ENCODE results near the gene AXIN2. TPM values are rescaled to one million over a fixed set of nuclear protein-coding genes. Genes with fewer than 3 reads are reported as not detected.

Gene AXIN2
- total and polyA plus RNA-seq, 11 donors, result 5.6 to 24.0 (median 12.9) TPM

DNA sequence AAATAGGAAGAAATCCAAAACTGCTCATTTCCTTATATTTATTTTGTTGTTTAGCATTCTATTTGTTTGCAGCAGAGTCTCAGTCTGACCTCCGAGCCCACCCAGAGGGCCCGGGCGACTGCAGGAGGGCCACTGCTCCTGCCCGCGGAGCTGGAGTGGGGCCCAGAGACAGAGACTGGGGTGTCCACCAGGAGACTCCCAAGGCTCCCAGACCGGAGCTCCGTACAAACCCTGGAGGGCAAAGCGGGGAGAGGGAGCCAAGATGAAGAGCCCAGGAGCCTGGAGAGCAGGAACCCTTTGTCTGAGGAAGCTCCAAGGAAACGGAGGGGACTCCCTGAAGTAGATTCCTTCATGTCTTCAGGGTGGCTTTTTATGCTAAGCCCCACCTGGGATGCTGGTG lies 57.9 kb downstream of the AXIN2 start:
- Histone ChIP-seq H3K36me3 (no peaks in the 10 kb centered on the region), H3K9me3 (peaks cover 0 to 6% (median 0%) of the 10 kb centered on the region in 12 donors), H3K27me3 (no peaks in the 10 kb centered on the region), H3K4me3 (no peak overlapping the region), H3K4me1 (no peaks in the 10 kb centered on the region), H3K27ac (no peak overlapping the region)
- DNase-seq (no peak), ATAC-seq (no peak)
- WGBS, 4 donors, result 86 to 93% (median 91%) methylated on average over 9 of the region's 9 CpGs
- intact Hi-C loops (cut with DNase I), result no loop called here
- TF ChIP-seq, protein P1, sequence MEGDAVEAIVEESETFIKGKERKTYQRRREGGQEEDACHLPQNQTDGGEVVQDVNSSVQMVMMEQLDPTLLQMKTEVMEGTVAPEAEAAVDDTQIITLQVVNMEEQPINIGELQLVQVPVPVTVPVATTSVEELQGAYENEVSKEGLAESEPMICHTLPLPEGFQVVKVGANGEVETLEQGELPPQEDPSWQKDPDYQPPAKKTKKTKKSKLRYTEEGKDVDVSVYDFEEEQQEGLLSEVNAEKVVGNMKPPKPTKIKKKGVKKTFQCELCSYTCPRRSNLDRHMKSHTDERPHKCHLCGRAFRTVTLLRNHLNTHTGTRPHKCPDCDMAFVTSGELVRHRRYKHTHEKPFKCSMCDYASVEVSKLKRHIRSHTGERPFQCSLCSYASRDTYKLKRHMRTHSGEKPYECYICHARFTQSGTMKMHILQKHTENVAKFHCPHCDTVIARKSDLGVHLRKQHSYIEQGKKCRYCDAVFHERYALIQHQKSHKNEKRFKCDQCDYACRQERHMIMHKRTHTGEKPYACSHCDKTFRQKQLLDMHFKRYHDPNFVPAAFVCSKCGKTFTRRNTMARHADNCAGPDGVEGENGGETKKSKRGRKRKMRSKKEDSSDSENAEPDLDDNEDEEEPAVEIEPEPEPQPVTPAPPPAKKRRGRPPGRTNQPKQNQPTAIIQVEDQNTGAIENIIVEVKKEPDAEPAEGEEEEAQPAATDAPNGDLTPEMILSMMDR (IDR thresholded peaks at IDR 0.05), result no peak
- TF ChIP-seq POLR2A (IDR thresholded peaks at IDR 0.05), result no peak

DNA sequence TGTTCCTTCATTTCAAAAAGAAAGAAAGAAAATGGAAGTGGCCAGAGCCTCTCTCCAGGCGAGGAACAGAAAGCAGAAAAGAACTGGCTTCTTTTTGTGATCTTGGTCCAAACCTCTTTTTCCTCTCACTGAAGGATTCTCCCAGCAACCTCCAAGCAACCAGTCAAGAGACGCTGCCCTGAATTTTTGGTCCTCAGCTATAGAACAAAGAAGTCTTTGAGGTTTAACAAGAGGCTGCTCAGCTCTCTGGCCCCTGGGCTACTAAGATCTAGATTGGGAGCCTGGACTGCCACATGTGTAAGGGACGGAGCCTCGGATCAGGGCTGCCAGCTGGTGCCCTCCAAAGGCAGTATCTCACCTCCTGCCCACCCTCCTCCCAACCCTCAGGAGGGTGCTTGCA lies 62.6 kb downstream of the AXIN2 start:
- no peaks in the 10 kb centered on the region for H3K36me3 ChIP-seq
- no peaks in the 10 kb centered on the region for H3K9me3 ChIP-seq
- H3K27ac ChIP-seq, result no peak overlapping the region
- WGBS, 4 donors, result 80 to 82% (median 81%) methylated on average over 4 of the region's 4 CpGs
- no peaks in the 10 kb centered on the region for H3K4me1 ChIP-seq
- H3K27me3 ChIP-seq, result no peaks in the 10 kb centered on the region
- no peak for ATAC-seq
- TF ChIP-seq, protein P1 (IDR thresholded peaks at IDR 0.05), result no peak
- TF ChIP-seq POLR2A (IDR thresholded peaks at IDR 0.05), result no peak
- no peak for DNase-seq
- intact Hi-C loops (cut with DNase I), result no loop called here
- H3K4me3 ChIP-seq, result no peak overlapping the region

DNA sequence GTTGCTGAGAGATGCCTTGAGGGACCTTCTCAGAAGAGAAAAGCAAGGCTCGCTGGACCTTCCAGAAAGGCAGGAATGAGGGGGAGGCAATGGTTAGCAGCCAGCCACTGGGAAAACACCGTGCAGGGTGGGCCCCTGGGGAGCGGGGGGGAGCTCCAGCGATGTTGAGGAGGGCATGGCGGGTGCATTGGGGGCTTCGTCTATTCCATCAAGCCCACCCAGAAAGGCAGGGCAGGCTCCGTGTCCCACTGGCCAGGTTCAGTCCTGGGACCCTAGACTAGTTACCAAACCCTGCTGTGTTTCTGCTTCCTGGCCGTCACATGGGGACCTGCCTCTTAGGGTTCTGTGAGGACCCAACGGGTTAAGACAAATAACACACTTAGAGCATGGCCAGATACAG lies 64.6 kb downstream of the AXIN2 start:
- ATAC-seq, result no peak
- Histone ChIP-seq H3K36me3 (no peaks in the 10 kb centered on the region), H3K27ac (no peak overlapping the region), H3K9me3 (no peaks in the 10 kb centered on the region), H3K4me3 (no peak overlapping the region), H3K4me1 (no peaks in the 10 kb centered on the region), H3K27me3 (no peaks in the 10 kb centered on the region)
- WGBS, 4 donors, result 86 to 90% (median 88%) methylated on average over 7 to 9 of the region's 9 CpGs
- intact Hi-C loops (cut with DNase I), result no loop called here
- TF ChIP-seq POLR2A (IDR thresholded peaks at IDR 0.05), result no peak
- TF ChIP-seq, protein P1 (IDR thresholded peaks at IDR 0.05), result no peak
- DNase-seq, result no peak

DNA sequence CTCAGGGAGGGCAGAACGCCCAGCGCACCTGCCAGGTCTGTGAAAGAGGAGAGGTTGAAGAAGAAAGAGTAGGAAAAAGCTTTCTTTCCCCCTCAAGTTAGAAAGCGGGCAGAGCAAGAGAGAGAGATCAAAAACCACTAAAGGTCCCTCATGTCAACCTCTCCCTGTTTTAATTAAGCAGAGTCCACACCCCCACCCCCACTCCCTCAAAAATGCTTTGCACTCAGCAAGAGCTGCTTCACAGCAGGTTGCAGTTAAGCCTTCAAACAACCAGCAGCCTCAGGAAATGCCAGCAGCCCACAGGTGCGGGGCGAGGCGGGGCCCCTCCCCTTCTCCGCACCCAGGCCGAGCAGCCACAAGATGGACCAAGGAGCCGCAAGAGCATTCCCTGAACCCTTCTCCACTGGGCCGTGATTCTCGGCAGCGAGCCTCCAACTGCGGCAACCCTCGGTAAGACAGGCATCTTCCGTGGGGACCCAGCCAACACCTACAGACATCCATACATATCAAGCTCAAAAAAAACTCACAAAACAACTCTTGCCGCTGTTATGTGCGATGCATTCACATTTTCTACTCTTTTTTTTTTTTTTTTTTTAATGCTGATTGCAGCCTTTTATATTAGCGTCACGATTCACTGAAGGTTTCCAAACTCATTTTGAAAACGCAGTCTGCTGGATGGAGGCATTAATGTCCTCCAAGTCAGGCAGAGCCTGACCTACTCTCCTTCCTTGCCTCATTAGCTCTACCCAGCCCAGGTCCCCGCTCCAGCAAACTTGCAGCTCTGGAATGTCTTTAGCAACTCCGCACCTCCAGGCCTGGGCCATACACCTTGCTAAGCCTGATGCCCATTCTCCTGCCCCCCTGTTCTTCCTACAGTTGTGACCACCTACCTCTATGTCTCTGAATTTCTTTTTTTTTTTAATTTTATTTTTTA lies 66.1 kb downstream of the AXIN2 start:
- ATAC-seq, result no peak
- H3K36me3 ChIP-seq, result no peaks in the 10 kb centered on the region
- H3K4me1 ChIP-seq, result no peaks in the 10 kb centered on the region
- no peak for DNase-seq
- intact Hi-C loops (cut with DNase I), result no loop called here
- WGBS, 4 donors, result 39 to 47% (median 46%) methylated on average over 21 to 22 of the region's 22 CpGs
- no peak overlapping the region for H3K27ac ChIP-seq
- no peaks in the 10 kb centered on the region for H3K27me3 ChIP-seq
- TF ChIP-seq, protein P1 (IDR thresholded peaks at IDR 0.05), result no peak
- no peak for TF ChIP-seq POLR2A (IDR thresholded peaks at IDR 0.05)
- H3K9me3 ChIP-seq, result no peaks in the 10 kb centered on the region
- no peak overlapping the region for H3K4me3 ChIP-seq
